ENCODE measurements around the gene LILRB2. TPM values are rescaled to one million over a fixed set of nuclear protein-coding genes. Genes with fewer than 3 reads are reported as not detected.
"Not testable (repeated sequence)": the region's sequence is repeated elsewhere in the genome, so short reads cannot be mapped to it uniquely, and the experiment has no call there.

Gene LILRB2
- polyA plus RNA-seq, 3 donors, result 2.2 to 14.6 (median 2.4) TPM

DNA sequence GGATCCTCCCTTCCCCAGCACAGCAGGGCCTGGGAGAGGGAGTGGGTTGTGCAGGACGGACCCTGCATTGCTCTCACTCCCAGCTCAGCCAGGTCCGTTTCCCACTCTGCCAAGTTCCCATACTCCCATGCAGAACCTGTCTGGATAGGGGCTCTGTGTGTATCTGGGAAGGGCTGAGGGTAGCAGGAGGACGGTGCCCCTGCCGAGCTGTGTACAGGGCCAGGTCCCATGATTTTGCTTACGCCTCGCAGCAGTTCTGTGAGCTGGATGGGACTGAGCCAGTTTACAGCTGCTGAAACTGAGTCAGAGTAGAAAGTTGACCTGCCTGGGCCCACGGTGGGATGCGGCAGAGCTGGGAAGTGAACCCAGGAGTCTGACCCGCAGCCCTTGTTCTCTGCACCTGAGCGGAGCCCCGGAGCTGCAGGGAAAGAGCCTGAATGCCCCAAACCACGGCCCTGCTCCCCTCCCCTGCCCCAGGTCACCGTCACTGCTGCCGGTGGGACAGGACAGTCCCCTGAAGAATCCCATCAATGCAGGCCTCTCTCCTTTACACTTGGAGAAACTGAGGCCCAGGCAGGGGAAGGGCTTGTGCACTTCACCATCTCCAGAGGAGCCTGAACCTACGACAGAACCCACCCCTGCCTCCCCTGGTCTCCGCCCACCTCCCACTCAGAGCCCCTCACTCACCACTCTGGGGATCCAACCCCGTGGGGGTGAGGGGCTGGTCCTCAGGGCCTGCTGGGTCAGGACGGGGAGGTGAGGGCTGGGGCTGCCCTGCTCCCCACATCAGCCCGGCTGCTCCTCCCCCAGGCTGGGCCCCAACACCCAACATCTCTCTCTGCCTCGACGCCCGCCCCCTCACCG, 27.3 kb downstream of the LILRB2 start:
- H3K27ac ChIP-seq (ENCODE audit: low read depth, low read length), result no peak overlapping the region
- WGBS, 3 donors, result 54 to 68% (median 68%) methylated on average over 23 of the region's 23 CpGs

DNA sequence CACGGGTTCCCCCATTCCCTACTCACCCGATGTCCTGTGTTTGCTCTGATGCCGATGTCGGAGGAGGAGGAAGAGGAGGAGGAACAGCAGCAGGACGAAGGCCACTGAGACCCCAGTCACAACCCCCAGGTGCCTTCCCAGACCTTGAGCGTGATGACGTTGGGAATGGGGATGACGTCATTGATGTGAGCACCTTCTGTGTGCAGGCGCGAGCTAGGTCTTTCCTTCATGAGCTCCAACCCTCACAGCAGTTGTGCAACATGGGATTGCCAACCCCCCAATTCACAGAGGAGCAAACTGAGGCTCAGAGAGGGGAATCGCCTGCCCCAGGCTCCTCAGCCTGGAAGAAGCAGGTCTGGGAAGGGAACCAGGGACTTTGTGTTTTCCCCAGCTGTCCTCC, 28.1 kb downstream of the LILRB2 start:
- 69 to 85% (median 79%) methylated on average over 11 of the region's 11 CpGs for WGBS, 3 donors

DNA sequence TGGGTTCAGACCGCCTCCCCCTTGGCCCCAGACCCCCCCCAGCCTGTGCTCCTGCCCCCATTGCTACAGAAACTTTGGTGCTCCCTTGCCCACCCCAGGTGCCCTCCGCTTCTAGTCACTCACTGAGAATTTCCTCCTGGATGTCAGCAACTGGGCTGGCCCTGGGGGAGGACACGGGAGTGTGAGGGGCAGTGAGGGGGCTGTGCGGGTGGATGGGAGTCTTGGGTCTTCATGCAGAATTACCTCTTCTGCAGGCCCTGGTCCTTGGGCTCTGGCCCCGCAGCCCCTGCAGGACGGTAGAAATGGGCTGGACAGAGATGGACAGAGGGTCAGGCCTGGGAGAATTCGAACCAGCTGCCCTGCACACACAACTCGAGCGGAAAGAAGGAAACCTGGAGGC, 28.7 kb downstream of the LILRB2 start:
- H3K27ac ChIP-seq (ENCODE audit: low read depth, low read length), result no peak overlapping the region
- 70 to 77% (median 75%) methylated on average over 9 of the region's 9 CpGs for WGBS, 3 donors

More for the DNA sequence above, 28.1 kb downstream of the LILRB2 start:
- no peak overlapping the region for H3K27ac ChIP-seq (ENCODE audit: low read depth, low read length)

DNA sequence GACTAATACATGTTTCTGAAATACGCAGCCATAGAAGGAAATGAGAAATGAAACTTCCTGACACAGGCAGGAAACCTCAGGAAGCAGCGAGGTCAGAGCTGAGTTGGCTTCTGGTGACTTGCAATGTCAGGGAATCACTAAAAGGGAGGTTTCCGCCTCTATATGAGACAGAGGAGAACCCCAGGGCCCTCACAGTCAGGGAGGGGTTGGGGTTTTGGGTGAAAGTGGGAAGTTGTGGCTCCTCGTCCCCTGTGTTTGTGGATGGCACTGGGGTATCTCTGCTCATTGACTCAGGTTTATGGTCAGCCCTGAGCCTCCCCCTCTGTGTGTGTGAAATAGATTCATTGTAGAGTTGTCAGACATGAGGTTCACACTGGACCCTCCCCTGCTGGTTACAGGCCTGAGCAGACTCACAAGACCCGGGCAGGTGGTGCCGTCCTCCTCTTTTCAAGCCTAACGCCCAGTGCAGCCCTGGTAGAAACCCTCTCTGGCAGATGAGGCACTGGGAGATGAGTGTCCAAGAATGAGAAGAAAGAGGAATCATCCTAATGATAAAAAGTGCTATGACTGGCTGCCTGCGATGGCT, 32.8 kb downstream of the LILRB2 start:
- H3K27ac ChIP-seq (ENCODE audit: low read depth, low read length), result no peak overlapping the region
- WGBS, 3 donors, result 43 to 60% (median 50%) methylated on average over 8 of the region's 8 CpGs

DNA sequence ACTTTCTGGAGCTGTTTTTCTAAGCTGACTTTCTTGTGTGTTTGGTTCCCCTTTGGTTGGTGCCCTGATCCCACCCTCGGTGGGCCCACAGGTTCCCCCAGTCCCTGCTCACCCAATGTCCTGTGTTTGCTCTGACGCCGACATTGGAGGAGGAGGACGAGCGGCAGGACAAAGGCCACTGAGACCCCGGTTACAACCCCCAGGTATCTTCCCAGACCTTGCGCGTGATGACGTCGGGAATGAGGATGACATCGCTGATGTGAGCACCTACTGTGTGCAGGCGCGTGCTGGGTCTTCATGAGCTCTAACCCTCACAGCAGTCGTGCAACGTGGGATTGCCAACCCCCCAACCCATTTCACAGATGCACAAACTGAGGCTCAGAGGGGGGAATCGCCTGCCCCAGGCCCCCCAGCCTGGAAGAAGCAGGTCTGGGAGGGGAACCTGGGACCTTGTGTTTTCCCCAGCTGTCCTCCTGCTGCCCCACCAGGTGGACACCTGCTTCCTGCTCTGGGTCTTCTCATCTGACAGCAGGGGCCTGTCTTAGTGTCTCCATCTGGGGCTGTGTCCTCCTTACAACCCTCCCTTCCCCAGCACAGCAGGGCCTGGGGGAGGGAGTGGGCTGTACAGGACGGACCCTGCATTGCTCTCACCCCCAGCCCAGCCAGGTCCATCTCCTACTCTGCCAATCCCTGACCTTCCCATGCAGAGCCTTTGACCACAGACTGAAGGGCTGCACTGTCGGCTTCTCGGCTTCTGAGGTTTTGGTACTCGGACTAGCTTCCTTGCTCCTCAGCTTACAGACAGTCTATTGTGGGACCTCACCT, 33.6 kb downstream of the LILRB2 start:
- 70 to 83% (median 79%) methylated on average over 20 of the region's 20 CpGs for WGBS, 3 donors
- H3K27ac ChIP-seq (ENCODE audit: low read depth, low read length), result no peak overlapping the region

DNA sequence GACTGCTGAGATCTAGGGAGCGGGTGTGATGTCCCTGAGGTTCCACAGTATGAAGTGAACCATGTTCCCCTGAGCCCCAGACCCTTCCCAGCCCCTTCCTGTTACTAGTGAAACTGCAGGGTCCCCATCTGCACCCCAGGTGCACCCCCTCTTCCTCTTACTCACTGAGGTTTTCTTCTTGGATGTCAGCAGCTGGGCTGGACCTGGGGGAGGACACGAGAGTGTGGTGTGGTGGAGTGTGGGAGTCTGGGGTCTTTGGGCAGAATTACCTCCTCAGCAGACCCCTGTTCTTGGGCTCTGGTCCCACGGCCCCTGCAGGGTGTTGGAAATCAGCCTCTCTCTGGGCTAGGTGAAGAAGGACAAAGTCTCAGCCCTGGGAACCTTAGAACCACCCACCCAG, 35.0 kb downstream of the LILRB2 start:
- no peak overlapping the region for H3K27ac ChIP-seq (ENCODE audit: low read depth, low read length)
- WGBS, 3 donors, result 55 to 70% (median 58%) methylated on average over 3 of the region's 3 CpGs

DNA sequence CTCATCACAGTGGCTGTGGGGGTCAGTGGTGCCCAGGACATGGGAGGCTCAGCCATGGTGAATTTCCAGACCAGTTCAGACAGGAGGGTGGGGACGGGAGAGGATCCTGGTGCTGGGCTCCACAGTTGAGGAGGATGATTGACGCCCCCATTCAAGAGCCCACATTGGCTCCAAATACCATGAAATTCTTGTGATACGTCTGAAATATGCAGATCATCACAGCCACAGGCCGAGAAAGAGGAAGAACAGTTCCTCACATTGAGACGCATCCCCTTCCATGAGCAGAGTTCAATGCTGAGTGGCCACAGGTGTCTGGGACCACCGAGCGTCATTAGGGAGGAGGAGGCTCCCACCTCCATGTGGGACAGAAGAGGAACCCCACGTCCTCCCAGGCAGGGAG, 37.1 kb downstream of the LILRB2 start:
- 43 to 44% methylated on average over 4 to 7 of the region's 8 CpGs; no CpG with 5 or more reads in 1 of the 3 donors for WGBS, 3 donors
- H3K27ac ChIP-seq (ENCODE audit: low read depth, low read length), result not testable (repeated sequence)

DNA sequence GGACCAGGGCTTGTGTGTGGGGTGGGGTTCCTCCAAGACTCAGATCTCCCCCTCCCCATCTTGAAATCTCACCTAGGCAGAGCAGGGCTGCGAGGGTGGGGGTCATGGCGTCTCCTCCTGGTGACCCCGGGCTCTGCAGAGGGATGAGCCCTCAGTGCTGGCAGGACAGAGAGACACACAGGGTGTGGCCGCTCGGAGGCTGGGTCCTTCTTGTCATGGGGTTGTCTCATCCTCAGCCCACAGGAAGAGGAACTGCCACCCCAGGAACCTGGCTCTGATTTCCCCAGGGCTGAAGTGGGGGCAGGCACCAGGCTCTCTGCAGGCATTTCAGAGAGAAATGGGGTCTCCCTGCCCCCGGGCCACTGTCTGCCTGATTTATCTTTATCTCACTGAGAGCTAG, 38.3 kb downstream of the LILRB2 start, which contains the start of gene LILRA6:
Gene LILRA6, minus strand, starts transcription at position 145 of the 400 bp plus-strand sequence.
- H3K27ac ChIP-seq (ENCODE audit: low read depth, low read length), result not testable (repeated sequence)
- WGBS, 3 donors, result 0 to 67% (median 54%) methylated on average over 1 to 6 of the region's 6 CpGs

DNA sequence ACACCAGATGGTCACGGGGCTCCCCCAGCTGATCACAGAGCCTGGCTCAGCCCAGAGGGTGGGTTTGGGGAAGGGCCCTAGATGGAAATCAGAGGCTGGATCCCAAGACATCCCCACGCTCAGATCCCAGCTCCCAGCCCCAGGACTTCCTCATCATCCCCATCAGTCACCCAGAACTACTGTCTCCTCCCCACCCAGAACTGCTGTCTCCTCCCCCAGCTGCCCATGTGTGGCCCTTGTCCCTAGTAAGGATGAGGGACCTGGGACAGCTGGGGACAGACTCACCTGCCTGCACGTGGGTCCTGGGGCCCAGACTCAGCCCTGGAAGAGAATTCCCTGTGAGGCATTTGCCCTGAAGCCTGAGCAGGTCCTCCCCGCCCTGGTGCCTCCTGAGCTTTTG, 38.7 kb downstream of the LILRB2 start:
- WGBS, 3 donors, result 61 to 67% methylated on average over 3 to 4 of the region's 4 CpGs; no CpG with 5 or more reads in 1 of the 3 donors
- H3K27ac ChIP-seq (ENCODE audit: low read depth, low read length), result not testable (repeated sequence)

- H3K27ac ChIP-seq (ENCODE audit: low read depth, low read length), result not testable (repeated sequence)
- 54 to 65% (median 64%) methylated on average over 14 to 19 of the region's 22 CpGs for WGBS, 3 donors
Observed at GRCh38 chr19:54240372-54241336, 40.3 kb downstream of the LILRB2 start.

DNA sequence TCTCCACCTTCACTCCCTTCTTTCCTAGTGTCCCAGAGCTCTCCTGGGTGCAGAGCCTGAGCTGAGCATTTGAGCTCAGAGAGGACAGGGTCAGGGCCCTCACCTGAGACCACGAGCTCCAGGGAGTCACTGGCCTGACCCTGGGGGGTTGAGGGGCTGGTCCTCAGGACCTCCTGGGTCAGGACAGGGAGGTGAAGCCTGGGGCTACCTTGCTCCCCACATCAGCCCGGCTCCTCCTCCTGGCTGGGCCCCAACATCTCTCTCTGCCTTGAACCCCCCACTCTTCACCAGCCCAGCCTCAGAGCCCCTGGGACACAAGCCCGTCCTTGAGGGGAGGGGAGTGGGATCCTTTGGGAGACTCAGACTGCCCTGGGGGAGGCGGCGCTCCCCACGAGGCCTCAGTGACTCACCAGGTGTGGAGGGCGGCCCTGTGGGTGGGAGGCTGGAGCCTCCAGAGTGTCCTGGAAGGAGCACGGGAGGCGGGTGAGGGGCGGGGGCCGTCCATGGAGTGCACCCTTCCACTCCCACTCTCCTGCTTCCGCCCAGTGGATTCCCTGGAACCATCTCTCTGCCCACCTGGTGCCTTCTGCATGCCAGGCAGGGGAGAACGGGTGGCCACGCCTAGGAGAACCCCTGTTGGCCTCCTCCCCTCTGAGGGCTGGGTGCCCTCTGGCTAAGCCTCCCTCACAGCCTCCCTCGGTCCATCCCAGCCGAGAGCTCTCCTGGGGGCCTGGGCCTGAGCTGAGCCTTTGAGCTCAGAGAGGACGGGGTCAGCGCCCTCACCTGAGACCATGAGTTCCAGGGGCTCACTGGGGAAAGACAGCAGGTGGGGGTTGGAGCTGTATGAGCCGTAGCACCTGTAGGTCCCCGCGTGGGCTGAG, 41.2 kb downstream of the LILRB2 start:
- not testable (repeated sequence) for H3K27ac ChIP-seq (ENCODE audit: low read depth, low read length)
- 61 to 76% (median 69%) methylated on average over 13 to 14 of the region's 21 CpGs for WGBS, 3 donors

GRCh38 chr19:54233941-54234340, 47.0 kb downstream of the LILRB2 start:
- no peak overlapping the region for H3K27ac ChIP-seq (ENCODE audit: low read depth, low read length)
- WGBS, 3 donors, result 5 to 71% (median 62%) methylated on average over 5 of the region's 5 CpGs

DNA sequence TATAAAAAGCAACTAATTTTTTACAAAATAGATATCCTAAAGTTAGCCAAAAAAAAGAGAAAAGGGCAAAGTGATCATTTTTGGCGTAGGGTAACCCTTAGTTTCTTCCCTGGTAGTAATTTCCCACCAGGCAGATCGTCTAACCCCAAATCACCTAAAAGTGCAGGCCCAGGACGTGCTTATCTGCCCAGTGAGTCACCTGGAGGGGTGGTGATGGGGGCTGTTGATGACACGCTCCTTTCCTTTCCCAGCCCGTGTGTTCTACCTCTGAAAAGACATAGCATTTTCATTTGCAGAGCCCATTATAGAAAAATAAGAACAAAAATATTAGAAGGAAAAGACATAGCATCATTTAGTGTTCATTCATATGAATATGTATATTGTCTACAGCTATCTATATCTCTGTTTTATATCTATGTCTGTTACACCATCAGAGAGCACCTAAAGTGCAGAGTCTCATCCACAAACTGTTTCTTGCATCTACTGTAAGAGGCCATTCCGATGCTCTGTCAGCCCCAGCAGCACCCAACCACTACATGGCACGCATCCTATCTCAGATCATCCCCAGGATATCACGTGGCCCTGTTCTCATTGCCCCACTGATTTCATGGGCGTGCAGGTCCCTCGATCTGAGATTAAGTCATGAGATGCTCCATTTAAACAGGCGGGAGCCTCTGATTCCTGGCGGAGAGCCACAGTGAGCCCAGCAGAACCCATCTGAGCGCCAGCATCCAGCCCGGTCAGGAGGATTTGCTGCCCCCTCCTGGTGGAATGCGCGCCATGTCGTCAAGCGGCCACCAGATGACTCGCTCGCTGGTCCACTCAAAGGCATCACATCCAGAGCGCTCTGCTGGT, 49.6 kb downstream of the LILRB2 start:
- WGBS, 3 donors, result 16 to 24% (median 20%) methylated on average over 21 of the region's 21 CpGs

DNA sequence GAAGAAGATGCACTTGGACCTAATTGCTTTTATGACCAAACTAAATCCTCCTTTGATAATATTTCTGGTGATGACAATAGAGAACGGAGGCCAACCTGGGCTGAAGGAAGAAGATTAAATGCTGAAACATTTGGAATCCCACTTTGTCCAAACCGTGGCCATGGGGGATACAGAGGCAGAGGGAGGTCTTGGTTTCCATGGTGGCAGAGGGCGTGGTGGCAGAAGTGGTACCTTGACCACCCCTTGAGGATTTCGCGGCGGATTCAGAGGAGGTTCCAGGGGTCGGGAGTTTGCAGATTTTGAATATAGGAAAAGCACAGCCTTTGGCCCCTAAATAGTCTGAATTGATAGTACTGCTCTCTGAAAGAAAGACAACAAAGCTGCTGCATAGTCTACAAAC, 50.9 kb downstream of the LILRB2 start:
- WGBS, 3 donors, result 82 to 86% (median 85%) methylated on average over 7 of the region's 7 CpGs
- no peak overlapping the region for H3K27ac ChIP-seq (ENCODE audit: low read depth, low read length)

More for the DNA sequence above, 49.6 kb downstream of the LILRB2 start:
- no peak overlapping the region for H3K27ac ChIP-seq (ENCODE audit: low read depth, low read length)

DNA sequence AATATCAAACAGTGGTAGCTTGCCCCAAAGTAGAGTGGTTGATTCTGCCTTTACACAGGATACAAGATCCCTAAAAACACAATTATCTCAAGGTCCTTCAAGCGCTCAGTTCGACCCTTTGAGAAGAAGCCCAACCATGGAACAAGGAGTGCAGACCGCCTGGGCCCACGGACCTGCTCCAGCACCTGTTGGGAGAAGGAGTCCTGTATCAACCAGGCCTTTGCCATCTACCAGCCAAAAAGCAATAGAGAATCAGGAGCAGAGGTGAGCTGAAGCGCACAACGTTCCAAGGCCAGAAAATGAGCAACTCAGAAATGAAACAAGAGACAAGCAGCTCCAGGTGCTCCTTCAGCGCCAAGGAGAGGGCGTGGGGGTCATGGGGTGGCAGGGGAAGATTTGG, 51.8 kb downstream of the LILRB2 start:
- no peak overlapping the region for H3K27ac ChIP-seq (ENCODE audit: low read depth, low read length)
- 83 to 92% (median 89%) methylated on average over 8 of the region's 8 CpGs for WGBS, 3 donors

DNA sequence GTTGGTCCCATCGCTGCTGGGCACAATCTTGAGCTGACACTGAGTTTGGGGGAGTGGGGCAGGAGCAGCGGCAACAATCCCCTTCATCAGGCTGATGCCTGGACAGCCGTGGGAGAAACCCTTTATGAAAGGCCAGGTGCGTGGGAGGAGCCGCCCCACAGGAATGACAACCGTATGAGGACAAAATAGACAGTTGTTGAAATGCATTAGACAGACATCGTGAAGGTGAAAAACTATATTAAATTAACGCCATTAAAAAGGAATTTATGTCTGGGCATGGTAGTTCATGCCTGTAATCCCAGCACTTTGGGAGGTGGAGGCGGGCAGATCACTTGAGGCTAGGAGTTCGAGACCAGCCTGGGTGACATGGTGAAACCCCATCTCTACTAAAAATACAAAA, 56.3 kb downstream of the LILRB2 start:
- not testable (repeated sequence) for H3K27ac ChIP-seq (ENCODE audit: low read depth, low read length)
- 51 to 82% (median 76%) methylated on average over 9 to 10 of the region's 10 CpGs for WGBS, 3 donors

Measured in adipose tissue (tissue), 3 donors.